NCI-H226 (cell line): ENCODE data around the gene SUMF2.
"Not testable (repeated sequence)": the region's sequence is repeated elsewhere in the genome, so short reads cannot be mapped to it uniquely, and the experiment has no call there.

Experiments
- DNase-seq: peaks from one replicate; pipeline ENCODE4 v3.0.0-alpha.2; 2015

Gene SUMF2

GRCh38 chr7:56066376-56066775, 2.3 kb downstream of the SUMF2 start:
- not testable (repeated sequence) for DNase-seq

GRCh38 chr7:56074371-56074791, 10.3 kb downstream of the SUMF2 start:
- peak; percentile 86 for DNase-seq

GRCh38 chr7:56077681-56078080, 13.6 kb downstream of the SUMF2 start:
- no peak for DNase-seq

- DNase-seq, result no peak
Measured at GRCh38 chr7:56078196-56078595, 14.1 kb downstream of the SUMF2 start.

GRCh38 chr7:56079450-56080185, 15.5 kb downstream of the SUMF2 start:
- DNase-seq, result no peak

- not testable (repeated sequence) for DNase-seq
Measured at GRCh38 chr7:56080726-56081435, 16.8 kb downstream of the SUMF2 start.

- no peak for DNase-seq
Measured at GRCh38 chr7:56081626-56082340, 17.7 kb downstream of the SUMF2 start.

GRCh38 chr7:56083150-56083785, 19.2 kb downstream of the SUMF2 start:
- DNase-seq, result no peak

GRCh38 chr7:56086761-56087160, 22.7 kb downstream of the SUMF2 start:
- no peak for DNase-seq

- no peak for DNase-seq
Measured at GRCh38 chr7:56087445-56087844, 23.4 kb downstream of the SUMF2 start.

GRCh38 chr7:56091591-56091990, 27.5 kb downstream of the SUMF2 start:
- DNase-seq, result no peak

- DNase-seq, result not testable (repeated sequence)
Measured at GRCh38 chr7:56092388-56092787, 28.3 kb downstream of the SUMF2 start.

GRCh38 chr7:56092789-56093531, 28.9 kb downstream of the SUMF2 start, which contains the start of gene PHKG1:
PHKG1 (minus strand) TSS chr7:56092952; CDS start chr7:56088941, 4,011 bp downstream.
- peak; percentile 30 for DNase-seq

- DNase-seq, result no peak
Measured at GRCh38 chr7:56097700-56098099, 33.6 kb downstream of the SUMF2 start.

GRCh38 chr7:56098187-56099008, 34.3 kb downstream of the SUMF2 start:
- not testable (repeated sequence) for DNase-seq

- DNase-seq, result no peak
Measured at GRCh38 chr7:56099653-56100052, 35.6 kb downstream of the SUMF2 start.

- DNase-seq, result not testable (repeated sequence)
Measured at GRCh38 chr7:56104138-56104537, 40.1 kb downstream of the SUMF2 start.

GRCh38 chr7:56105508-56105907, 41.4 kb downstream of the SUMF2 start:
- peak; percentile 36 for DNase-seq

GRCh38 chr7:56106108-56107073, 42.3 kb downstream of the SUMF2 start, which contains the start of gene CHCHD2:
CHCHD2 (minus strand) TSS chr7:56106476; CDS start chr7:56106413, 63 bp downstream.
- DNase-seq, result peak; percentile 97

- DNase-seq, result no peak
Measured at GRCh38 chr7:56107954-56108258, 43.8 kb downstream of the SUMF2 start.
